ENCODE results near the gene HLCS.

- TF ChIP-seq ZNF530 (tag by site-specific recombination; IDR thresholded peaks at IDR 0.05; ENCODE audit: low read depth) (no peak), CTCF (tag by site-specific recombination; IDR thresholded peaks at IDR 0.05) (no peak), TCF7L2 (IDR thresholded peaks at IDR 0.05; ENCODE audit: borderline replicate concordance, low read depth, low read length) (no peak), REST (tag by site-specific recombination; IDR thresholded peaks at IDR 0.05) (no peak), ZBTB8A (tag by site-specific recombination; IDR thresholded peaks at IDR 0.05) (no peak), KLF8 (tag by site-specific recombination; IDR thresholded peaks at IDR 0.05) (no peak), ZNF777 (tag by site-specific recombination; IDR thresholded peaks at IDR 0.05; ENCODE audit: borderline replicate concordance) (no peak), ZNF214 (tag by site-specific recombination; IDR thresholded peaks at IDR 0.05; ENCODE audit: borderline replicate concordance) (no peak), ZNF514 (tag by site-specific recombination; IDR thresholded peaks at IDR 0.05) (no peak), ZNF274 (IDR thresholded peaks at IDR 0.05; ENCODE audit: low read length) (no peak), ZNF274 (tag by site-specific recombination; IDR thresholded peaks at IDR 0.05; ENCODE audit: borderline replicate concordance) (no peak), ZNF558 (tag by site-specific recombination; IDR thresholded peaks at IDR 0.05) (no peak), ZNF692 (tag by site-specific recombination; IDR thresholded peaks at IDR 0.05) (no peak), ZIC2 (tag by site-specific recombination; IDR thresholded peaks at IDR 0.05) (no peak), ZNF571 (tag by site-specific recombination; IDR thresholded peaks at IDR 0.05) (no peak)
Observed at GRCh38 chr21:36732217-36732616, 234.3 kb downstream of the HLCS start.
